B cell (primary cell): Measurements from ENCODE around the gene TCEANC.

Experiments used
- CTCF ChIP-seq: fragments of 200-600 bp; IDR thresholded peaks from one replicate; pipeline ENCODE4 v1.8.0; 2022; ENCODE audit warnings: antibody characterized with exemption, mild to moderate bottlenecking
- EZH2 ChIP-seq: IDR thresholded peaks from 2 replicates; pipeline ENCODE4 v1.6.1; 2012; ENCODE audit warnings: borderline replicate concordance, low read depth, mild to moderate bottlenecking, moderate library complexity, low read length; ENCODE audit not compliant: insufficient read depth, poor library complexity, severe bottlenecking

DNA sequence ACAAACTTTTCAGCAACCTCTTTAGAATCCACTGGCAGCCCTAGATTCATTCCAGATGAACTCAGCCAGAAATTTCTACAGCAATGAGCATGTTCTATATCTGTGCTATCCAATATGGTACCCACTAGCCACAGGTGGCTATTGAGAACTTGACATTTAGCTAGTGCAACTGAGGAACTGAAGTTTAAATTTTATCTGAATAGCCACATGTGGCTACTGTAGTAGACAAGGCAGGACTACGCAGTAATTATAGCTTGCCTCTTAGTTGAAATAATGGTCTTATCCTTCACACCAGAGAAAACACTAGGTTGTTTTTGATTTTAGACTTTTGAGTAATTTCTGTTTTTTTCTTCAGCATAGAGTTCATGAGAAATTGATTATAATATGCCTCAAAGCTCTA, 2.6 kb upstream of the TCEANC start:
- TF ChIP-seq CTCF, result no peak
- TF ChIP-seq EZH2, result no peak
